ENCODE measurements around the gene BMP6.

GRCh38 chr6:7879579-7879978 is 153.7 kb downstream of the BMP6 start:
- TF ChIP-seq EZH2phosphoT487 (IDR thresholded peaks at IDR 0.05; ENCODE audit: borderline replicate concordance, low read length) (no peak), CTCF (conservative IDR thresholded peaks at IDR 0.05; ENCODE audit: low read depth, low read length) (no peak)

All from PC-3 (cell line).